ENCODE data around the gene AGAP1. TPM values are rescaled to one million over a fixed set of nuclear protein-coding genes. Genes with fewer than 3 reads are reported as not detected.

AGAP1 gene
- polyA plus RNA-seq, 3 donors from 2014 or later, result 0.18 to 2.3 (median 0.21) TPM

GRCh38 chr2:235989591-235989990 lies 495.7 kb downstream of the AGAP1 start:
- Mint-ChIP-seq H3K4me1 (peaks cover 8 to 13% of the 10 kb centered on the region in 2 donors), H3K36me3 (peaks cover 1 to 6% (median 4%) of the 10 kb centered on the region in 3 donors), H3K9me3 (no peaks in the 10 kb centered on the region), H3K4me3 (no peak overlapping the region), H3K27ac (no peak overlapping the region), H3K27me3 (ENCODE audit: low read depth in 3 of 3) (peaks cover 0 to 5% (median 2%) of the 10 kb centered on the region in 3 donors)
- no peak for DNase-seq

- Mint-ChIP-seq H3K4me1 (peaks cover 8 to 13% of the 10 kb centered on the region in 2 donors), H3K36me3 (peaks cover 0 to 6% (median 4%) of the 10 kb centered on the region in 3 donors), H3K27me3 (ENCODE audit: low read depth in 3 of 3) (peaks cover 0 to 4% (median 2%) of the 10 kb centered on the region in 3 donors), H3K27ac (no peak overlapping the region), H3K9me3 (no peaks in the 10 kb centered on the region), H3K4me3 (no peak overlapping the region)
- no peak for DNase-seq
These were observed 496.5 kb downstream of the AGAP1 start for GRCh38 chr2:235990344-235990743.

GRCh38 chr2:235992024-235992423 lies 498.2 kb downstream of the AGAP1 start:
- H3K27ac Mint-ChIP-seq, result no peak overlapping the region
- H3K36me3 Mint-ChIP-seq, result peaks cover 0 to 6% (median 4%) of the 10 kb centered on the region in 3 donors
- H3K27me3 Mint-ChIP-seq (ENCODE audit: low read depth in 3 of 3), result peaks cover 0 to 4% (median 2%) of the 10 kb centered on the region in 3 donors
- peaks cover 6 to 7% of the 10 kb centered on the region in 2 donors for H3K4me1 Mint-ChIP-seq
- no peaks in the 10 kb centered on the region for H3K9me3 Mint-ChIP-seq
- DNase-seq, result no peak
- H3K4me3 Mint-ChIP-seq, result no peak overlapping the region

- peaks cover 6 to 8% of the 10 kb centered on the region in 2 donors for H3K4me1 Mint-ChIP-seq
- H3K27ac Mint-ChIP-seq, result no peak overlapping the region
- DNase-seq, result no peak
- H3K9me3 Mint-ChIP-seq, result no peaks in the 10 kb centered on the region
- no peaks in the 10 kb centered on the region for H3K36me3 Mint-ChIP-seq
- H3K27me3 Mint-ChIP-seq (ENCODE audit: low read depth in 3 of 3), result peaks cover 0 to 4% (median 0%) of the 10 kb centered on the region in 3 donors
- no peak overlapping the region for H3K4me3 Mint-ChIP-seq
These were observed 502.6 kb downstream of the AGAP1 start for GRCh38 chr2:235996419-235996818.

GRCh38 chr2:235999011-235999410 lies 505.2 kb downstream of the AGAP1 start:
- DNase-seq, result peak in 2 of 3 donors; percentile 16 to 33
- Mint-ChIP-seq H3K4me1 (peaks cover 9 to 12% of the 10 kb centered on the region in 2 donors), H3K36me3 (peaks cover 0 to 4% (median 3%) of the 10 kb centered on the region in 3 donors), H3K27ac (no peak overlapping the region), H3K9me3 (no peaks in the 10 kb centered on the region), H3K27me3 (ENCODE audit: low read depth in 3 of 3) (peaks cover 0 to 4% (median under 1%) of the 10 kb centered on the region in 3 donors), H3K4me3 (no peak overlapping the region)

- H3K4me3 Mint-ChIP-seq, result no peak overlapping the region
- peaks cover 0 to 4% (median 2%) of the 10 kb centered on the region in 3 donors for H3K27me3 Mint-ChIP-seq (ENCODE audit: low read depth in 3 of 3)
- no peaks in the 10 kb centered on the region for H3K9me3 Mint-ChIP-seq
- no peak for DNase-seq
- H3K4me1 Mint-ChIP-seq, result peaks cover 9 to 12% of the 10 kb centered on the region in 2 donors
- peaks cover 0 to 4% (median 3%) of the 10 kb centered on the region in 3 donors for H3K36me3 Mint-ChIP-seq
- H3K27ac Mint-ChIP-seq, result peak overlapping the region in 2 of 6 donors; percentile 43 to 48
These were observed 507.5 kb downstream of the AGAP1 start for GRCh38 chr2:236001166-236001828.

GRCh38 chr2:236001854-236002253 lies 508.0 kb downstream of the AGAP1 start:
- Mint-ChIP-seq H3K4me3 (no peak overlapping the region), H3K4me1 (peaks cover 9 to 12% of the 10 kb centered on the region in 2 donors)

GRCh38 chr2:236008006-236008405 lies 514.2 kb downstream of the AGAP1 start:
- Mint-ChIP-seq H3K27ac (no peak overlapping the region), H3K9me3 (no peaks in the 10 kb centered on the region), H3K27me3 (ENCODE audit: low read depth in 3 of 3) (peaks cover 0 to 2% (median 2%) of the 10 kb centered on the region in 3 donors), H3K4me1 (peaks cover 12 to 19% of the 10 kb centered on the region in 2 donors), H3K4me3 (no peak overlapping the region), H3K36me3 (no peaks in the 10 kb centered on the region)
- DNase-seq, result no peak

More at GRCh38 chr2:236001854-236002253, 508.0 kb downstream of the AGAP1 start:
- Mint-ChIP-seq H3K9me3 (no peaks in the 10 kb centered on the region), H3K27ac (no peak overlapping the region), H3K27me3 (ENCODE audit: low read depth in 3 of 3) (peaks cover 0 to 4% (median 2%) of the 10 kb centered on the region in 3 donors), H3K36me3 (peaks cover 0 to 4% (median 3%) of the 10 kb centered on the region in 3 donors)
- DNase-seq, result no peak

GRCh38 chr2:236008857-236009256 lies 515.0 kb downstream of the AGAP1 start:
- Mint-ChIP-seq H3K36me3 (no peaks in the 10 kb centered on the region), H3K27ac (no peak overlapping the region), H3K27me3 (ENCODE audit: low read depth in 3 of 3) (peaks cover 0 to 2% (median 2%) of the 10 kb centered on the region in 3 donors), H3K4me1 (peaks cover 15 to 20% of the 10 kb centered on the region in 2 donors), H3K4me3 (no peak overlapping the region), H3K9me3 (no peaks in the 10 kb centered on the region)
- DNase-seq, result no peak

- Mint-ChIP-seq H3K9me3 (no peaks in the 10 kb centered on the region), H3K27ac (no peak overlapping the region), H3K27me3 (ENCODE audit: low read depth in 3 of 3) (peaks cover 0 to 2% (median 2%) of the 10 kb centered on the region in 3 donors), H3K4me3 (no peak overlapping the region), H3K36me3 (no peaks in the 10 kb centered on the region), H3K4me1 (peaks cover 32 to 35% of the 10 kb centered on the region in 2 donors)
- no peak for DNase-seq
These were observed 517.3 kb downstream of the AGAP1 start for GRCh38 chr2:236010920-236011685.

- H3K27me3 Mint-ChIP-seq (ENCODE audit: low read depth in 3 of 3), result peaks cover 0 to 2% (median 2%) of the 10 kb centered on the region in 3 donors
- no peaks in the 10 kb centered on the region for H3K36me3 Mint-ChIP-seq
- no peaks in the 10 kb centered on the region for H3K9me3 Mint-ChIP-seq
- H3K4me1 Mint-ChIP-seq, result peaks cover 32 to 35% of the 10 kb centered on the region in 2 donors
- DNase-seq, result no peak
- peak overlapping the region in 3 of 5 donors; percentile 6 to 39 (median 11) for H3K4me3 Mint-ChIP-seq
- H3K27ac Mint-ChIP-seq, result peak overlapping the region in 1 of 6 donors; percentile 1
These were observed 518.3 kb downstream of the AGAP1 start for GRCh38 chr2:236012155-236012554.

- H3K4me3 Mint-ChIP-seq, result peak overlapping the region in 2 of 5 donors; percentile 13 to 18
- peak in 2 of 3 donors; percentile 6 to 18 for DNase-seq
- peaks cover 0 to 2% (median 2%) of the 10 kb centered on the region in 3 donors for H3K27me3 Mint-ChIP-seq (ENCODE audit: low read depth in 3 of 3)
- peaks cover 32 to 35% of the 10 kb centered on the region in 2 donors for H3K4me1 Mint-ChIP-seq
- no peaks in the 10 kb centered on the region for H3K9me3 Mint-ChIP-seq
- peak overlapping the region in 1 of 6 donors; percentile 76 for H3K27ac Mint-ChIP-seq
- H3K36me3 Mint-ChIP-seq, result peaks cover 0 to 7% (median 0%) of the 10 kb centered on the region in 3 donors
These were observed 520.7 kb downstream of the AGAP1 start for GRCh38 chr2:236014408-236015131.

- no peak for DNase-seq
- H3K4me3 Mint-ChIP-seq, result peak overlapping the region in 2 of 5 donors; percentile 13 to 18
These were observed 521.3 kb downstream of the AGAP1 start for GRCh38 chr2:236015171-236015570.

More at GRCh38 chr2:236015171-236015570, 521.3 kb downstream of the AGAP1 start:
- peaks cover 32 to 35% of the 10 kb centered on the region in 2 donors for H3K4me1 Mint-ChIP-seq
- peaks cover 0 to 7% (median 0%) of the 10 kb centered on the region in 3 donors for H3K36me3 Mint-ChIP-seq
- no peak overlapping the region for H3K27ac Mint-ChIP-seq
- H3K27me3 Mint-ChIP-seq (ENCODE audit: low read depth in 3 of 3), result peaks cover 0 to 2% (median 1%) of the 10 kb centered on the region in 3 donors
- no peaks in the 10 kb centered on the region for H3K9me3 Mint-ChIP-seq

Measured in immature natural killer cell (primary cell).